Left ventricle myocardium inferior (tissue), 1 donor: ENCODE results near the gene VSTM2B. TPM values are rescaled to one million over a fixed set of nuclear protein-coding genes. Genes with fewer than 3 reads are reported as not detected.

Source experiments
- DNase-seq: peaks from one replicate; pipeline ENCODE4 v3.0.0-alpha.2; 2020
- H3K27ac ChIP-seq: fragments of 200-600 bp; replicated peaks from 2 replicates; pipeline ENCODE4 v1.8.0; 2021
- H3K27me3 ChIP-seq: fragments of 200-600 bp; 2 replicates; pipeline ENCODE4 v1.8.0; 2021; ENCODE audit warnings: low read depth
- H3K36me3 ChIP-seq: fragments of 200-600 bp; 2 replicates; pipeline ENCODE4 v1.8.0; 2021
- H3K4me1 ChIP-seq: fragments of 200-600 bp; 2 replicates; pipeline ENCODE4 v1.8.0; 2021
- H3K4me3 ChIP-seq: fragments of 200-600 bp; 2 replicates; pipeline ENCODE4 v1.8.0; 2021; ENCODE audit warnings: mild to moderate bottlenecking, moderate library complexity
- H3K9me3 ChIP-seq: fragments of 200-600 bp; replicated peaks from 2 replicates; pipeline ENCODE4 v1.8.0; 2021
- intact Hi-C: fragments of 100-400 bp; cut with micrococcal nuclease; formaldehyde crosslinking; loops from one replicate; pipeline ENCODE4 v1.11.0; 2022
- total RNA-seq: library from RNA; stranded (reverse); fragmentation: NEBNext Ultra II Directional; extraction: Animal tissue kit (Norgen Biotek cat#: 25700); gene quantifications from one replicate; pipeline ENCODE4 v1.2.1, GENCODE V29; 2021
- TF ChIP-seq, protein P1 (sequence below): fragments of 200-600 bp; IDR thresholded peaks from 2 replicates; pipeline ENCODE4 v1.8.0; 2021; ENCODE audit warnings: antibody characterized with exemption, mild to moderate bottlenecking, borderline replicate concordance
- donor health status: DM: no; HTN: yes; CAD: no; lungs with severe emphysema.

The VSTM2B gene
- total RNA-seq, 1 donor from 2014 or later, result not detected

DNA sequence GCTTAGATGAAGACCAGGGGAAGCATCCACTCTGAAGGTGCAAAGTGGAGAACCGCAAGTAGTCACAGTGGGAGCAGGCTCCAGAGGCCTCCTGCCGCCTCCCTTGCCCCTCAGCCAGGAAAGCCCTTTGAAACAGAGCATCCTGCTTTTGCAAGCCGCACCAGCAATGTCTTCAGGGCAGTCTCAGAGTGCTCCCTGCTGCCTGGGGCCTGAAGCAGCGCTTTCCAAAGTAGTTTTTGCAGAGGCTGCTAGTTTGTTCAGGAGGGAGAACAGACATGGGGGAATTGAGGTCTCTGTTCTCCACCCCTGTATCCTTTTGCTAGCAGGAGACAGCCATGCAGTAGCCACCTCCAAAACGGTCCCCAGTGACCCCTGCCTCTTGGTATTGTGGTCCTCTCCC, 64.5 kb downstream of the VSTM2B start:
- H3K27ac ChIP-seq, result no peak overlapping the region
- peaks cover 4% of the 10 kb centered on the region for H3K9me3 ChIP-seq
- intact Hi-C loops, result no loop called here
- no peak overlapping the region for H3K4me3 ChIP-seq
- peaks cover 80% of the 10 kb centered on the region for H3K27me3 ChIP-seq
- TF ChIP-seq, protein P1, sequence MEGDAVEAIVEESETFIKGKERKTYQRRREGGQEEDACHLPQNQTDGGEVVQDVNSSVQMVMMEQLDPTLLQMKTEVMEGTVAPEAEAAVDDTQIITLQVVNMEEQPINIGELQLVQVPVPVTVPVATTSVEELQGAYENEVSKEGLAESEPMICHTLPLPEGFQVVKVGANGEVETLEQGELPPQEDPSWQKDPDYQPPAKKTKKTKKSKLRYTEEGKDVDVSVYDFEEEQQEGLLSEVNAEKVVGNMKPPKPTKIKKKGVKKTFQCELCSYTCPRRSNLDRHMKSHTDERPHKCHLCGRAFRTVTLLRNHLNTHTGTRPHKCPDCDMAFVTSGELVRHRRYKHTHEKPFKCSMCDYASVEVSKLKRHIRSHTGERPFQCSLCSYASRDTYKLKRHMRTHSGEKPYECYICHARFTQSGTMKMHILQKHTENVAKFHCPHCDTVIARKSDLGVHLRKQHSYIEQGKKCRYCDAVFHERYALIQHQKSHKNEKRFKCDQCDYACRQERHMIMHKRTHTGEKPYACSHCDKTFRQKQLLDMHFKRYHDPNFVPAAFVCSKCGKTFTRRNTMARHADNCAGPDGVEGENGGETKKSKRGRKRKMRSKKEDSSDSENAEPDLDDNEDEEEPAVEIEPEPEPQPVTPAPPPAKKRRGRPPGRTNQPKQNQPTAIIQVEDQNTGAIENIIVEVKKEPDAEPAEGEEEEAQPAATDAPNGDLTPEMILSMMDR, result no peak
- H3K36me3 ChIP-seq, result no peaks in the 10 kb centered on the region
- H3K4me1 ChIP-seq, result no peaks in the 10 kb centered on the region
- no peak for DNase-seq

DNA sequence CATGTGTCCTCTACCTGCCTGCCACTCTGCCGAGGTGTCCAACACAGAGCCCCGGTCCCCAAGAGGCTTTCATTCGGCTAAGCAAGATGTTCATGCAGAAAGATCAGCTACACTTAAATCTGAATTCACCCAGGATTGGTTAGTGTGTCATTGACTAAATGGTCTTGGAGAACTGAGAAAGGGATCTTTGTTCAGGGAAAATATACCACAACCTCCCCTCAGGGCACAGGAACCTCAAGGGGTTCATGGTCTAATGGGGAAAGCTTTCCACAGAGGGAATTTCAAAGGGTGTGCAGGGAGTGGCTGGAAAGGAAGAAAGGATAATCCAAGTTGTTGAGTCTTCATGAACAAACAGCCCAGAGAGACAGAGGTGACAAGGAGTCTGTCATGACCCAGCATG, 65.9 kb downstream of the VSTM2B start:
- Histone ChIP-seq H3K4me1 (no peaks in the 10 kb centered on the region), H3K27ac (no peak overlapping the region), H3K4me3 (no peak overlapping the region), H3K9me3 (no peaks in the 10 kb centered on the region), H3K27me3 (peaks cover 94% of the 10 kb centered on the region), H3K36me3 (no peaks in the 10 kb centered on the region)
- intact Hi-C loops, result no loop called here
- DNase-seq, result no peak
- TF ChIP-seq, protein P1, result no peak

DNA sequence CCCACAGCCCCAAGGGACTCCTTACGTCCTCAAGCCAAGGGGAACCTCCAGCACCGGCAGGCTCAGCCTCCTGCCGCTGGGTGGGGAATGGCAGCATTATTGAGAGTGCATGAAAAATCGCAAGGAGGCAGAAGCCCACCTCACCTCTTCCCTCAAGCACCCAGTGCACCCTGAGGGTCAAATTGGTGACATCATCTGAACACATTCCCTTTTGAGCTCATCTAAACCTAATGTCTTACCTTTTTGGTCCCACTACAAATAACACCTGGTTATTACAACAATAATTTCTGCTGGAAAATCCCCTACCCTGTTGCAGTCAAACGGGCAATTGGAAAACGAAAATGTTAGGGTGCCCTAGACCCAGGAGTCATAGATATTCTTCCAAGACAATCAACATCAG, 68.1 kb downstream of the VSTM2B start:
- Histone ChIP-seq H3K36me3 (no peaks in the 10 kb centered on the region), H3K27me3 (peaks cover 94% of the 10 kb centered on the region), H3K9me3 (no peaks in the 10 kb centered on the region), H3K4me1 (no peaks in the 10 kb centered on the region), H3K4me3 (no peak overlapping the region), H3K27ac (no peak overlapping the region)
- TF ChIP-seq, protein P1, result no peak
- no peak for DNase-seq
- intact Hi-C loops, result no loop called here

DNA sequence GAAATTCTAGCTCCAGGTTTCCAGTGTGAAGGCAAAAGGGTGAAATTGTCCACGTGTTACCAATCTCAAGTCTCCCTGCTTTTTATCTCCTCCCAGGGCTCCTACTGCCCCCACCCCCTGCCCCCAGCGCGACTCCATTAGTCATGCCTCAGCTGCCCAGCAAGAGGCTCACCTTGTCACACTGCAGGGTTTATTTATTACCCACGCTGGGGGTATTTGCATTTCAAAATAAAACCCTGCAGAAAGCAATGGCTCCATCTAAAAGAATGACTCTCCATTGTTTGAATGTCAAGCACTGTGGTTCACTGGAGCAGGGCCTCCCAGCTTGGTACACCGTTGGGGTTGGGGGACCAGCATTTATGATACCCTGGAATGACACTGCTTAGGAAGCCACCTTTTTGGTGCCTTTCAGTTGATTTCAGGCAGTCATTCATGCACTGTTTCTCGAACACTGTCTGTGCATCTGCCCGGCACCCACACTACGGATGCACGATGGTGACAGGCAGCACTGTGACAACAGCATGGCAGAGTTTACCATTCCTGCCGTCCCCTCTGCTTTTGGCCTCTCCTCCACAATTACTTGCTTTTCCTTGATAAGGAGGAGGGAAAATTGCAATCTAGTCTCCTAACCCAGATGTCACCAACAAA, 70.4 kb downstream of the VSTM2B start:
- intact Hi-C loops, result no loop called here

DNA sequence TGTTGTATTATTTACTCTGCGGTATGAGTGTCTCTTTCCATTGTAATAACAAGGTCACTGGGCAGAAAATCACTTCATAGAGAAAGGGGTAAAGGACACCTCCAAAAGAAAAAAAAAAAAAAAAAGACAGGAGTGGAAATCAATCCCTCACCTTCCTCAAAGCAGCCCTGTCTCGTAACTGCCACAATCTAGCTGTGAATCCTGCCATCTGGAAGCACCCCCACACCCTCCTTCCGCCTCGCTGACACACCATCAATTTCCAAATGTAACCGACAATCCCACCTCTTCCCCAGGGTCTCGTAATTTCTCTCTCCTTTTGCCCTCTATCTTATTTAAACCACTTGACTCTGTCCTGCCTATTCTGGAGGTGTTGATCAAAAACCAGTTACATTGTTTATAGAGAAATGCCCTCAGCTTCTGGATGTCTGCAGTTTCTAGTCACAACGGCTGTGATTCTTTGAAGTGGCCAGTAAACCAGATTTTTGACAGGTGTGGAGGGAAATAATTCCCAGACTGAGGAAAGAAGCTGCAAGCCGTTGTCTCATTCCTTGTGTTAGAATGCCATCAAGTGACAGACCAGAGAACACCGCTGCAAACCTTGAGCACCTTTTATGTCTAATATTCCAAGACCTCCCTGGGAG, 71.2 kb downstream of the VSTM2B start:
- Histone ChIP-seq H3K27me3 (peaks cover 64% of the 10 kb centered on the region), H3K4me3 (no peak overlapping the region), H3K4me1 (no peaks in the 10 kb centered on the region), H3K36me3 (no peaks in the 10 kb centered on the region), H3K9me3 (no peaks in the 10 kb centered on the region), H3K27ac (no peak overlapping the region)
- no peak for DNase-seq
- TF ChIP-seq, protein P1, result peak; percentile 31
- intact Hi-C loops, result no loop called here

More for the DNA sequence above, 70.4 kb downstream of the VSTM2B start:
- TF ChIP-seq, protein P1, result no peak
- H3K9me3 ChIP-seq, result no peaks in the 10 kb centered on the region
- H3K4me1 ChIP-seq, result no peaks in the 10 kb centered on the region
- no peak for DNase-seq
- no peaks in the 10 kb centered on the region for H3K36me3 ChIP-seq
- H3K27me3 ChIP-seq, result peaks cover 72% of the 10 kb centered on the region
- no peak overlapping the region for H3K4me3 ChIP-seq
- H3K27ac ChIP-seq, result no peak overlapping the region
